HG03095 (cell line): Measurements from ENCODE around the gene KLK15.
"Not testable (repeated sequence)": the region's sequence is repeated elsewhere in the genome, so short reads cannot be mapped to it uniquely, and the experiment has no call there.

Experiments
- ATAC-seq: cut with Tn5 transposase; IDR thresholded peaks from one replicate; pipeline ENCODE4 v1.9.1; 2021; ENCODE audit warnings: moderate library complexity; ENCODE audit not compliant: unreplicated experiment

KLK15 gene

DNA sequence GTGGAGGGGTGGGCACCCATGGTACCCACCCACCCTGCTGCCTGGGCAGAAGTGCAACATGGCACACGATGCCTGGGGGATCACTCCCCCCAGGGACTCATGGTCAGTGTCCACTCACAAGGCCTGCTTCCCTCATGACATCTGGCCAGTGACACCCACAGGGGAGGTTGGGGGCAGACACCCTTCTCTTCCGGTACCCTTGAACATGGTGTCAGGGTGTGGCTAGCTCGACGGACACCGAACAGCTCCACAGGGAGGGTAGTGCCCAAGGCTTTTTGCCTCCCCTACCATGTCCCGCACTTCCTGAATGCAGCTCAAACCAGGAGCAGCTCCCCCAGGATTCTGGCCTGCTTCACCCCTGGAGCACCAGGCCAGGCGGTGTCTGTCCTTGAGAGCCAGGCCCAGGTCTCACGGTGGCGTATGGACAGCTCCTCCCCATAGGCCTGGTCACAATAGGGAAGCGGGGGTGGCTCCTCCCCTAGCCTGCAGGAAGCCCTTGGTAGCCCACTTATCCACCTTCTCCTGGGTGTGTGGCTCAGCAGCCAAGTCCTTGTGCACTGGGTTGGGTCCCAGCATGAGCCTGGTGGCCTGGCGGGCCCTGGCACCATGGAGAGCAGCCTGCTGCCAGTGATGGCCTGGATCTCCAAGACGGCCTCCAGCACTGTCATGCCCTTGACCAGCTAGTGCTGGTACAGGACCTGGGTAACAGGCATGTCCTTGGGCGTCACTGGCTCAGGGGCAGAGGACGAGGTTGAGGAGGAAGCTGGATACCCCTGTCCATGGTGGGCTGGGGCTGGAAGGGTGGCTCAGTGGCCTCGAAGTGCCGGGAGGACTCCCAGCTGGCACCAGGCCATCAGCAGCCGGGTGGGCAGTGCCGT, 35.4 kb downstream of the KLK15 start:
- ATAC-seq: no peak

GRCh38 chr19:50797429-50797780, 36.0 kb downstream of the KLK15 start:
- ATAC-seq: no peak

GRCh38 chr19:50796634-50797428, 36.5 kb downstream of the KLK15 start:
- ATAC-seq: no peak

DNA sequence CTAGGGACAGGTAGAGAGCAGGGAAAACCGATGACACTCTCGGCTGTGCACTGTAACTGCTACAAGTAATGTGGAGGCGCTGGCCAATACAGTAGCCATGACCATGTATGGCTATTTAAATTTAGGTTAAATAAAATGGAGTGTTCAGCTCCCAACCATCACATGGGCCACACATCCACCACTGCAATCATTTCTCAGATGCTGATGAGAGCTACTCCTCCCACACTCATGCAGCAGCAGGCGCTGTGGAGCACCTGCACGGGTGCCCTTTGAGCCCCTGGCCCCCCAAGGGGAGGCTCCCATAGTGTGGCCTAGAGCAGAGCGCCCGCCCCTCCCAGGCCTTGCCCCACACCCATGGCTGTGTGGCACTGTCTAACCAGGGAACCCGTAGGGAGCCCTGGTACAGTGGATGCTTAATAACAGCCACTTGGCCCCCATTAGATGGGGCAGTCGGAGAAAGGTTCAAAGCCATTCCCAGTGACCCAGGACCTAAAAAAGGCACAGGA, 37.2 kb downstream of the KLK15 start:
- ATAC-seq: no peak

GRCh38 chr19:50795664-50796073, 37.7 kb downstream of the KLK15 start:
- ATAC-seq: no peak

DNA sequence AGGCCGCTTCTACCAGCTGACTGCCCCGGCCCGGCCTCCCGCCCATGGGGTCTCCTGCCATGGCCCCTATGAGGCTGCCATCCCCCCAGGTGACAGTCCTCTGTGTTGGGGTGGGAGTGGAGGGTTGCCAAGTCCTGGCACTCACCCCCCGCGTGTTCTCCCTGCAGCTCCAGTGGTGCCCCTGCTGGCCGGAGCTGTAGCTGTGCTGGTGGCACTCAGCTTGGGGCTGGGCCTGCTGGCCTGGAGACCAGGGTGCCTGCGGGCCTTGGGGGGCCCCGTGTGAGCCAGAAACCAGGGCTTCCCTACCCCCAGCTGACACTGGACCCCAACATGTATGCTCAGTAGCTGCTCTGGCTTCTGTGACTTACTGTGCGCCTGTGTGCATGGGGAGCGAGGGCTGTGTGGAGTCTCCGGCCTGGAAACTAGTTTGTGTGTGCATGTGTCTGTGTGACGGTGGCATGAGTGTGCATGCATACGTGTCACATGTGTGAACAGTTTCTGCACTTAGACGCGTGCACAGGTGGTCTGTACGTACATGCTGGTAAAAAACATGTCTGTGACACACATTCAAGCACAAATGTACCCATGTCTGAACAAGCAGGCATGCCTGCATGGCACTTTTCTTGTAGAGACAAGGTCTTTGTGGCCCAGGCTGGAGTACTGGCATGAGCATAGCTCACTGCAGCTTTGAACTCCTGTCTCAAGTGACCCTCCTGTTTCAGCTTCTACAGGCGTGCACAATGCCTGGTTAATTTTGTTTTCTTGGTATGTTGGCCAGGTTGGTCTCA, 38.3 kb downstream of the KLK15 start:
- no peak for ATAC-seq

DNA sequence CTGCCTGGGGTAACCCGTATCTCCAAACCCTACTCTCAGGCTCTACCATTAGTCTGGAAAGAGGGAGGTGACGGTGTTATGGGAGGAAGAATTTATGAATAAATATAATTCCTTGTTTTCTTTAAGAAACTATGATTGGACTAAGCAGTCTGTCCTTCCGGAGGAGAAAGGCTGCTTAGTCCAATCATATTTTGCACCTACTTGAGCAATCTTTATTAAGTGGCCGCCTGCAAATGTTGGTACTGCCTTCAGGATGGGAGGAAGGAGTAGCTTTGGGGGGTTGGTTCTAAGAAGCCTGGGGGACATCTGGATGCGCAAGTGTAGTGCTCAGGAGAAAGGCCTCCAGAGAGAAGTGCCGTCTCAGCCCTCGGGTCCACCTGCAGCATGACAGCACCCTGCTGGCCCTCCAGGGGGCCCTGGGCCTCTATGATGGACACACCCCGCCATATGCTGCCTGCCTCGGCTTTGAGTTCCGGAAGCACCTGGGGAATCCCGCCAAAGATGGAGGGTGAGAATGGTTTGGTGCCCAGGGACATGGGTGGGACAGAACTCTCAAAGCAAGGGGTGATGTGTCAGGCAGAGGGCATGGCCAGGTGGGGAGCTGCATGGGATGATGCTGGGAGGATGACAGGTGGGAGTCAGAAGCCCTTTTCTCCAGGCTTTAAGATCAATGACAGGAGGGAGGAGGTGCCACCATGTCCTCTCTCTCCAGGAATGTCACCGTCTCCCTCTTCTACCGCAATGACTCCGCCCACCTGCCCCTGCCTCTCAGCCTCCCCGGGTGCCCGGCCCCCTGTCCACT, 39.1 kb downstream of the KLK15 start:
- no peak for ATAC-seq

DNA sequence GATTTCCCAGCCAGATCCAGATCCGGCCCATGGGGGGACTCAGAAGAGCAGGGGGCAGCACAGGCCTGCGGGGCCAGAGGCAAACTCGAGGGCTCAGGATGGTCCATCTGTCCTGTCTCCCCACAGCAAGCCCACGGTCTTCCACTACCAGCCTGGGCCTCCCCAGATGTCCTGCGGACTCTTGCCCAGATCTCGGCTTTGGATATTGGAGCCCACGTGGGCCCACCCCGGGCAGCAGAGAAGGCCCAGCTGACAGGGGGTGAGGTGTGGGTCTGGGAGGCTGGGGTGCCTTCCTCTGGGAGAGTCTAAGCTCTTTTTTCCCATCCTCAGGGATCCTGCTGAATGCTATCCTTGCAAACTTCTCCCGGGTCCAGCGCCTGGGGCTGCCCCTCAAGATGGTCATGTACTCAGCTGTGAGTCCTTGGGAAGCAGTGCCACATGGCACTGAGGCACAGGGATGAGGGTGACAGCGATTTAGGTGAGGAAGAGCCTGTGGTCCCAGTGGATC, 39.8 kb downstream of the KLK15 start:
- ATAC-seq: no peak

- ATAC-seq: no peak
Measured at GRCh38 chr19:50792272-50793250, 40.8 kb downstream of the KLK15 start.

DNA sequence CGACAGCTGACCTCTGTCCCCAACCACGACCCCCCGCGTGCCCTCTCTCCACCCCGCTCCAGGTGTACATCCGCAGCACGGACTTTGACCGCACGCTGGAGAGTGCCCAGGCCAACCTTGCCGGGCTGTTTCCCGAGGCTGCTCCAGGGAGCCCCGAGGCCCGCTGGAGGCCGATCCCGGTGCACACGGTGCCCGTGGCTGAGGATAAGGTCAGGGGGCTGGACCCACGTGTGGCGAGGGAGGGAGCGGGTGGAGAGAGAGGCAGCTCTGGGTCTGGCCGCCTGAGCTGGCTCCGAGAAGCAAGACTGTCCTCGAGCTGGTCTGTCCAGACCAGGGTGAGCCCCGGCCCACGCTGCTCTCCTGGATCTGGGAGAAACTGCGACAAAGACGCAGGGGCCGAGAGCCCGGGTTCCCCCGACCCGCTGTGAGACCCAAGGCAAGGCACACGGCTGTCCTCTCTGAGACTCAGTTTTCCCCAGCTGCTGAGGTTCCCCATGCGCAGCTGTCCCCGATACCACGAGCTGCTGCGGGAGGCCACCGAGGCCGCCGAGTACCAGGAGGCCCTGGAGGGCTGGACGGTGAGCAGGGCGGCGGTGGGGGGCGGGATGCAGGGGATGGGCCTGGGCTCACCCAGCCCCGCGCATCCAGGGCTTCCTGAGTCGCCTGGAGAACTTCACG, 41.6 kb downstream of the KLK15 start:
- no peak for ATAC-seq

DNA sequence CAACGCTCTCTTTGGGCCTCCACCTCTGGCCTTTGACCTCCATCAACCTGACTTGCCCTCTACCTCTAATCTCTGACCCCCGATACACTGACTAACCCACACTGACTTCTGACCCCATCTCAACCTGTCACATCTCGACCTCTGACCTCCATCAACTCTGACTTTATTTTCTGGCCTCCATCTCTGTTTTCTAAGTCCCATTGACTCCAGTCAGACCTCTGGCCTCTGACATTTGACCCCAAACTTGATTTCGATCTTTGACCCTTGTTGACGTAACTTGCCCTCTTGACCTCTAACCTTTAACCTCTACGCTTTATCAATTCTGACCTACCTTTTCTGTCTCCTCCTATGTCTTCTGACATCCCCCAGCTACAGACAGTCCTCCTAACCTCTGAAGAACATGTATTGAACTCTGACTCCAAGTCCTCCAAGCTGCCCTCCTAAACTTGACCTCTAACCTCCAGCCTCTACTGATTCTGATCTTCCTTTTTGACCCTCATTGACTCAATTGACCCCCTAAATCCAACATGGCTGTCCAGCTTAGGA, 42.4 kb downstream of the KLK15 start:
- no peak for ATAC-seq

- ATAC-seq: no peak
Measured at GRCh38 chr19:50790396-50790795, 43.0 kb downstream of the KLK15 start, which contains the start of gene ACP4. TSS of gene ACP4 (plus strand) at chr19:50790415. CDS start at chr19:50790415, 0 bp downstream.

GRCh38 chr19:50785329-50785728, 48.0 kb downstream of the KLK15 start:
- ATAC-seq: no peak

DNA sequence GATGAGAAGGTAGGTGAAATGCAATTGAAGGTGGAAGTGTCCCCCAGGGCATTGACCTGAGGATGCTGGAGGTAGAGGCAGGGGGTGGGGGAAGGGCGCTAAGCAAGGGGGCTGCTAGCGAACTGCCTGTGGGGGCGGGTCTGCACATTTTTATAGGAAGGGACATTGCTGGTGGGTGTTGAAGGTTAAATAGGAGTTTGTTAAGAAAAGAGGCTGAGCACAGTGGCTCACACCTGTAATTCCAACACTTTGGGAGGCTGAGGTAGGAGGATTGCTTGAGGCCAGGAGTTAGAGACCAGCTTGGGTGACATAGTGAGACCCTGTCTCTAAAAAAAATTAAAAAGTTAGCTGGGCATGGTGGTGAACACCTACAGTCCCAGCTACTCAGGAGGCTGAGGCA, 48.7 kb downstream of the KLK15 start:
- ATAC-seq: no peak

DNA sequence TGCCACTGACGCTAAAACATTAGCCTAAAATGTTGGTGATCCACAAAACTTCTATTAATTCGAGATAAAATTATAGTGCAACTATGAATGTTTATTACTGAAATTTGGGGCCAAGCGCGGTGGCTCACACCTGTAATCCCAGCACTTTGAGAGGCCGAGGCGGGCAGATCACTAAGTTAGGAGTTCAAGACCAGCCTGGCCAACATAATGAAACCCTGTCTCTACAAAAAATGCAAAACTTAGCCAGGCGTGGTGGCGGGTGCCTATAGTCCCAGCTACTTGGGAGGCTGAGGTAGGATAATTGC, 49.6 kb downstream of the KLK15 start:
- ATAC-seq: not testable (repeated sequence)

GRCh38 chr19:50780753-50781435, 52.5 kb downstream of the KLK15 start:
- ATAC-seq: no peak
